WTC11 (cell line): ENCODE measurements around the gene SOWAHB. TPM values are rescaled to one million over a fixed set of nuclear protein-coding genes. Genes with fewer than 3 reads are reported as not detected.
A peak's percentile ranks its signal among the peaks of the same experiment; 100 is the strongest.

Source experiments
- ATAC-seq: fragments of 200-7000 bp; cut with Tn5 transposase; 2 replicates; pipeline ENCODE4 v1.10.0; 2021; ENCODE audit warnings: mild to moderate bottlenecking, moderate library complexity
- CTCF ChIA-PET: fragments of 300-600 bp; sonication (Branson Sonifier 250); formaldehyde crosslinking; loops from one replicate; lab custom pipeline; 2021; ENCODE audit warnings: antibody characterized with exemption; lab: Charles Lee
- POLR2A ChIA-PET: fragments of 350-600 bp; sonication (Branson Sonifier 250); formaldehyde crosslinking; loops from one replicate; lab custom pipeline; 2021; ENCODE audit warnings: antibody characterized with exemption; lab: Charles Lee
- DNase-seq: peaks from one replicate; pipeline ENCODE4 v3.0.0; 2021; ENCODE audit warnings: low spot score
- H3K27ac Mint-ChIP-seq: 2 replicates; pipeline ENCODE4 v1.8.0; 2021; ENCODE audit warnings: mixed read lengths
- H3K27me3 Mint-ChIP-seq: 2 replicates; pipeline ENCODE4 v1.8.0; 2021; ENCODE audit warnings: low read depth, mild to moderate bottlenecking, moderate library complexity, mixed read lengths
- H3K36me3 Mint-ChIP-seq: 2 replicates; pipeline ENCODE4 v1.8.0; 2021; ENCODE audit warnings: mixed read lengths
- H3K4me1 Mint-ChIP-seq: 2 replicates; pipeline ENCODE4 v1.8.0; 2022; ENCODE audit warnings: mixed read lengths
- H3K4me3 Mint-ChIP-seq: 2 replicates; pipeline ENCODE4 v1.8.0; 2021; ENCODE audit warnings: mild to moderate bottlenecking, moderate library complexity, mixed read lengths
- H3K9me3 Mint-ChIP-seq: 2 replicates; pipeline ENCODE4 v1.8.0; 2021; ENCODE audit warnings: mixed read lengths
- CREM ChIP-seq: sonication (generic); formaldehyde crosslinking; IDR thresholded peaks from 2 replicates; pipeline ENCODE4 v1.8.1; 2022; ENCODE audit warnings: mild to moderate bottlenecking, missing genetic modification reagents, moderate library complexity
- ETV6 ChIP-seq: sonication (generic); formaldehyde crosslinking; IDR thresholded peaks from 2 replicates; pipeline ENCODE4 v1.8.1; 2022; ENCODE audit warnings: mild to moderate bottlenecking, missing genetic modification reagents
- GABPB1 ChIP-seq: sonication (generic); formaldehyde crosslinking; IDR thresholded peaks from 2 replicates; pipeline ENCODE4 v1.8.1; 2023; ENCODE audit warnings: mild to moderate bottlenecking, missing genetic modification reagents
- GTF2I ChIP-seq: fragments of 250-450 bp; sonication (Bioruptor Pico); conservative IDR thresholded peaks from 2 replicates; pipeline ENCODE4 v1.4.0; 2021; ENCODE audit warnings: mild to moderate bottlenecking
- HMGA2 ChIP-seq: fragments of 250-450 bp; sonication (Bioruptor Pico); IDR thresholded peaks from 2 replicates; pipeline ENCODE4 v1.4.0; 2021; ENCODE audit warnings: mild to moderate bottlenecking, moderate library complexity
- MXD4 ChIP-seq: fragments of 250-450 bp; sonication (Bioruptor Pico); IDR thresholded peaks from 2 replicates; pipeline ENCODE4 v1.8.0; 2021; ENCODE audit warnings: mild to moderate bottlenecking, moderate library complexity, borderline replicate concordance
- NFE2L1 ChIP-seq: sonication (generic); formaldehyde crosslinking; IDR thresholded peaks from 2 replicates; pipeline ENCODE4 v1.8.1; 2023; ENCODE audit warnings: missing genetic modification reagents
- NR1H2 ChIP-seq: sonication (generic); formaldehyde crosslinking; IDR thresholded peaks from 2 replicates; pipeline ENCODE4 v1.9.0; 2021; ENCODE audit warnings: mild to moderate bottlenecking, moderate library complexity, missing genetic modification reagents
- SMAD3 ChIP-seq: sonication (generic); formaldehyde crosslinking; IDR thresholded peaks from 2 replicates; pipeline ENCODE4 v1.8.0; 2022; ENCODE audit warnings: missing genetic modification reagents, mild to moderate bottlenecking, borderline replicate concordance
- ZNF138 ChIP-seq: sonication (generic); formaldehyde crosslinking; conservative IDR thresholded peaks from 2 replicates; pipeline ENCODE4 v1.8.1; 2022; ENCODE audit warnings: mild to moderate bottlenecking, moderate library complexity, missing genetic modification reagents
- ZSCAN18 ChIP-seq: fragments of 250-450 bp; sonication (Bioruptor Pico); IDR thresholded peaks from 2 replicates; pipeline ENCODE4 v2.1.2; 2022; ENCODE audit warnings: mild to moderate bottlenecking, moderate library complexity
- total RNA-seq: library from RNA; stranded (reverse); gene quantifications from 3 replicates; pipeline ENCODE4 v1.2.3, GENCODE V29; 2021
- TF ChIP-seq, protein P1 (sequence below): fragments of 250-450 bp; sonication (Bioruptor Pico); IDR thresholded peaks from 2 replicates; pipeline ENCODE4 v1.9.0; 2021; ENCODE audit warnings: mild to moderate bottlenecking
- TF ChIP-seq, protein P2 (sequence below): fragments of 200-600 bp; IDR thresholded peaks from 2 replicates; pipeline ENCODE4 v1.8.0; 2022; ENCODE audit warnings: antibody characterized with exemption

SOWAHB gene
- total RNA-seq, 1 experiment from 2014 or later, result 1.5 TPM

DNA sequence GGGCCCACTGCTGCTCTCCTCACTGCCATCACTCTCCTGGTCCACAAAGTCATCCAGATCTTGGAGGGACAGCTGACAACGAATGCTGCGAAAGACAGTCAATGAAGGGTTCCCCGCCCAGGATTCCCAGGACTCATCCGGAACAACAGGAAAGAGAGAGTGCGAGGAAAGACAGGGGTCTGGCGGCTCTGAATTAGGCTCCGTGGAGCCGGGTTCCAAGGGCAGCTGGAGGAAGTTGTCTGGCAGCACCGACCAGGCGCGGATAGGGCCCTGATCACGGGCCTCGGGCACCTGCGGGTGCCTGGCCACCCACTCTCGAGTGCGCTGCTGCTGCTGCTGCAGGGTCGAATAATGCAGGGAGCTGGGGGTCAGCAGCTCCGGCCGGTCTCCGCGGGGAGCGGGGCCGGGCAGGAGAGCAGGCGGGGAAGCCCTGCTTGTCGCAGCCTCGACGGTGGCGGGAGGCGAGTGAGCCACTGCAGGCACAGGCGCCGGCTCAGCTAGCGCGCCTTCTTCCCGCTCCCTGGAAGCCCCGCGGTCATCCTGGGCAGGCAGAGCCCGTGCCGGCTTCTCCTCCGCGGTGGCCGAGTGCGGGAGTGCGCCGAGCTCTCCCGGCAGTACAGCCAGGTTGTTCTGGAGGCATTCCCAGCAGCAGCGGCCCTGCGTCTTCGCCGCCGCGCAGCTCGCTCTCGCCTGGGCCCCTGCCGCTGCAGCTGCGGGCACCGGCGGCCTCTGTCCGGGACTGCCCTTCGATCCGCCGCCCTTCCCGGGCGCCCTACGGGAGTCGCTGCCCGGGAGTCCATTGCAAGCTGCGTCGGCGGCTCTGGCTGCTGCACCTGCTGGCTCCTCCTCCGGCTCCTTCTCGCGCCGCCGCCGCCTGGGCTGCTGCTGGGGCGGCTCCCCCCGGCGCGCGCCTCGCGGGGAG is 1.1 kb downstream of the SOWAHB start (continued):
- TF ChIP-seq, protein P1, sequence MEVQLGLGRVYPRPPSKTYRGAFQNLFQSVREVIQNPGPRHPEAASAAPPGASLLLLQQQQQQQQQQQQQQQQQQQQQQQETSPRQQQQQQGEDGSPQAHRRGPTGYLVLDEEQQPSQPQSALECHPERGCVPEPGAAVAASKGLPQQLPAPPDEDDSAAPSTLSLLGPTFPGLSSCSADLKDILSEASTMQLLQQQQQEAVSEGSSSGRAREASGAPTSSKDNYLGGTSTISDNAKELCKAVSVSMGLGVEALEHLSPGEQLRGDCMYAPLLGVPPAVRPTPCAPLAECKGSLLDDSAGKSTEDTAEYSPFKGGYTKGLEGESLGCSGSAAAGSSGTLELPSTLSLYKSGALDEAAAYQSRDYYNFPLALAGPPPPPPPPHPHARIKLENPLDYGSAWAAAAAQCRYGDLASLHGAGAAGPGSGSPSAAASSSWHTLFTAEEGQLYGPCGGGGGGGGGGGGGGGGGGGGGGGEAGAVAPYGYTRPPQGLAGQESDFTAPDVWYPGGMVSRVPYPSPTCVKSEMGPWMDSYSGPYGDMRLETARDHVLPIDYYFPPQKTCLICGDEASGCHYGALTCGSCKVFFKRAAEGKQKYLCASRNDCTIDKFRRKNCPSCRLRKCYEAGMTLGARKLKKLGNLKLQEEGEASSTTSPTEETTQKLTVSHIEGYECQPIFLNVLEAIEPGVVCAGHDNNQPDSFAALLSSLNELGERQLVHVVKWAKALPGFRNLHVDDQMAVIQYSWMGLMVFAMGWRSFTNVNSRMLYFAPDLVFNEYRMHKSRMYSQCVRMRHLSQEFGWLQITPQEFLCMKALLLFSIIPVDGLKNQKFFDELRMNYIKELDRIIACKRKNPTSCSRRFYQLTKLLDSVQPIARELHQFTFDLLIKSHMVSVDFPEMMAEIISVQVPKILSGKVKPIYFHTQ (CRISPR knock-in tag), result no peak
- TF ChIP-seq CREM (CRISPR knock-in tag) (no peak), MXD4 (CRISPR knock-in tag) (no peak), SMAD3 (CRISPR knock-in tag) (no peak), ETV6 (CRISPR knock-in tag) (peak; percentile 40; the same call in 1 of the 2 replicates)

DNA sequence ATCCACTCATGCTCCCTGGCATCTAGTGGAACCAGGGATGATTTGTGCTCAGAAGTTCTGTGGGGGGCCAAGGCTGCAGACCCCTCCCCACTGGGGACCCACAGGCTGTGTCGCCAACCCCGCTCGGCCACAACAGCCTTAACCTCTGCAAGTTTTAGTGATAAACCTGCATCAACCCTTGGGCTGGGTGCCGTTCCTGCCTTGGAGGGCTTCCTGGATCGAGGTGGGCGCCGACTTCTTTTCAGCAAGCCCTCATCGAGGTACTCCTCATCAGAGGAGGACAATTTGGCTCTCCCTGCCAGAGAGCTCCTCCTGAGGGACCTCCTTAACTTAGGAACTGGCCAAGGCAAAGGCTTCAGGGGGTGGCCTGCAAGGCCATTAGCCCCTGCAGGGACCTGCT is 1.9 kb downstream of the SOWAHB start:
- ATAC-seq (no peak), DNase-seq (no peak)
- Mint-ChIP-seq H3K9me3 (no peaks in the 10 kb centered on the region), H3K4me1 (peaks cover 16% of the 10 kb centered on the region), H3K27me3 (peaks cover 63% of the 10 kb centered on the region), H3K36me3 (no peaks in the 10 kb centered on the region), H3K27ac (no peak overlapping the region), H3K4me3 (no peak overlapping the region)
- no peak for TF ChIP-seq NR1H2 (CRISPR knock-in tag)
- TF ChIP-seq GTF2I, result no peak
- TF ChIP-seq CREM (CRISPR knock-in tag), result no peak
- TF ChIP-seq, protein P2, sequence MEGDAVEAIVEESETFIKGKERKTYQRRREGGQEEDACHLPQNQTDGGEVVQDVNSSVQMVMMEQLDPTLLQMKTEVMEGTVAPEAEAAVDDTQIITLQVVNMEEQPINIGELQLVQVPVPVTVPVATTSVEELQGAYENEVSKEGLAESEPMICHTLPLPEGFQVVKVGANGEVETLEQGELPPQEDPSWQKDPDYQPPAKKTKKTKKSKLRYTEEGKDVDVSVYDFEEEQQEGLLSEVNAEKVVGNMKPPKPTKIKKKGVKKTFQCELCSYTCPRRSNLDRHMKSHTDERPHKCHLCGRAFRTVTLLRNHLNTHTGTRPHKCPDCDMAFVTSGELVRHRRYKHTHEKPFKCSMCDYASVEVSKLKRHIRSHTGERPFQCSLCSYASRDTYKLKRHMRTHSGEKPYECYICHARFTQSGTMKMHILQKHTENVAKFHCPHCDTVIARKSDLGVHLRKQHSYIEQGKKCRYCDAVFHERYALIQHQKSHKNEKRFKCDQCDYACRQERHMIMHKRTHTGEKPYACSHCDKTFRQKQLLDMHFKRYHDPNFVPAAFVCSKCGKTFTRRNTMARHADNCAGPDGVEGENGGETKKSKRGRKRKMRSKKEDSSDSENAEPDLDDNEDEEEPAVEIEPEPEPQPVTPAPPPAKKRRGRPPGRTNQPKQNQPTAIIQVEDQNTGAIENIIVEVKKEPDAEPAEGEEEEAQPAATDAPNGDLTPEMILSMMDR, result no peak
- ChIA-PET POLR2A (interaction anchor here (1.0 to 1.5 kb wide), 4 partner anchors 9 to 94 kb away, joined by 4 to 6 read pairs (median 5); partner anchors contain the start of gene SEPTIN11), CTCF (interaction anchor here (1.1 to 1.4 kb wide), 3 partner anchors 90 to 411 kb away, joined by 3 read pairs; no protein-coding TSS in a partner anchor)

- ChIA-PET POLR2A (no interaction called here), CTCF (interaction anchor here (1.1 kb wide), 1 partner anchor 308 kb away, joined by 5 read pairs; no protein-coding TSS in a partner anchor)
- Mint-ChIP-seq H3K27me3 (peaks cover 63% of the 10 kb centered on the region), H3K4me1 (peaks cover 16% of the 10 kb centered on the region), H3K4me3 (no peak overlapping the region), H3K36me3 (no peaks in the 10 kb centered on the region), H3K9me3 (no peaks in the 10 kb centered on the region), H3K27ac (no peak overlapping the region)
- TF ChIP-seq NFE2L1 (CRISPR knock-in tag) (no peak), ZNF138 (CRISPR knock-in tag) (no peak), HMGA2 (CRISPR knock-in tag) (no peak), ZSCAN18 (CRISPR knock-in tag) (no peak), GABPB1 (CRISPR knock-in tag) (no peak)
- ATAC-seq (no peak), DNase-seq (no peak)
Measured at GRCh38 chr4:76895619-76896018, 2.3 kb downstream of the SOWAHB start.
